AG04449 (cell line): ENCODE data around the gene RPL7A.

Source experiments
- CTCF ChIA-PET: fragments of 350-600 bp; formaldehyde crosslinking; extraction: SDS; loops from one replicate; lab custom pipeline; 2021; ENCODE audit warnings: antibody characterized with exemption; lab: Yijun Ruan, JAX
- POLR2A ChIA-PET: fragments of 400-600, 350-600 bp; formaldehyde crosslinking; extraction: SDS; loops from one replicate; lab custom pipeline; 2020; ENCODE audit warnings: antibody characterized with exemption, inconsistent platforms; lab: Yijun Ruan, JAX
- DNase-seq: peaks from one replicate; pipeline ENCODE4 v3.0.0-alpha.2; 2010; ENCODE audit warnings: low read depth, low spot score
- H3K4me3 ChIP-seq: 2 replicates; pipeline ENCODE4 v1.5.1; 2011; ENCODE audit warnings: low read depth, mild to moderate bottlenecking, control low read depth, low read length
- CTCF ChIP-seq: IDR thresholded peaks from one replicate; pipeline ENCODE4 v1.5.1; 2011; ENCODE audit warnings: mild to moderate bottlenecking, moderate library complexity, low read length, control low read depth, inconsistent platforms; ENCODE audit not compliant: insufficient read depth; ENCODE audit errors: missing control alignments

Gene RPL7A

GRCh38 chr9:133344979-133345378 is 3.0 kb upstream of the RPL7A start:
- no peak for DNase-seq
- ChIA-PET POLR2A (no interaction called here), CTCF (interaction anchor here (1.3 kb wide), 1 partner anchor 156 kb away, joined by 3 read pairs; no protein-coding TSS in a partner anchor)
- no peak overlapping the region for H3K4me3 ChIP-seq
- no peak for TF ChIP-seq CTCF

- CTCF ChIA-PET = no interaction called here
- POLR2A ChIA-PET = no interaction called here
- no peak for DNase-seq
- TF ChIP-seq CTCF = no peak
- H3K4me3 ChIP-seq = no peak overlapping the region
These were observed 2.4 kb upstream of the RPL7A start for GRCh38 chr9:133345596-133345995.

GRCh38 chr9:133346021-133346785 is 1.8 kb upstream of the RPL7A start:
- H3K4me3 ChIP-seq = peak overlapping the region; percentile 96
- CTCF ChIA-PET = interaction anchor here (0.6 to 1.8 kb wide), 3 partner anchors 11 to 159 kb away, joined by 3 to 6 read pairs (median 6); partner anchors contain the start of genes SURF1 and SURF2
- DNase-seq = no peak
- no peak for TF ChIP-seq CTCF
- POLR2A ChIA-PET = interaction anchor here (0.8 to 1.2 kb wide), 4 partner anchors 10 to 160 kb away, joined by 3 to 4 read pairs (median 4); partner anchors contain the start of genes SLC2A6, SURF1 and SURF2

- CTCF ChIA-PET = interaction anchor here (1.1 to 1.8 kb wide), 3 partner anchors 9 to 161 kb away, joined by 3 to 6 read pairs (median 6); partner anchors contain the start of genes SURF1 and SURF2
- no peak for TF ChIP-seq CTCF
- H3K4me3 ChIP-seq = peak overlapping the region; percentile 96
- POLR2A ChIA-PET = interaction anchor here (0.6 to 2.1 kb wide), 20 partner anchors 8 to 319 kb away, joined by 3 to 14 read pairs (median 4); partner anchors contain the start of genes CACFD1, SLC2A6, SURF1 and SURF2
- DNase-seq = no peak
These were observed 468 bp upstream of the RPL7A start for GRCh38 chr9:133347515-133347984.

- ChIA-PET POLR2A (interaction anchor here (0.8 to 2.1 kb wide), 8 partner anchors 7 to 213 kb away, joined by 3 to 14 read pairs (median 8); partner anchors contain the start of genes SURF1 and SURF2), CTCF (interaction anchor here (1.2 to 1.7 kb wide), 2 partner anchors 8 to 14 kb away, joined by 3 to 6 read pairs; no protein-coding TSS in a partner anchor)
- H3K4me3 ChIP-seq = peak overlapping the region; percentile 96
- TF ChIP-seq CTCF = no peak
- no peak for DNase-seq
These were observed 928 bp downstream of the RPL7A start for GRCh38 chr9:133348718-133349573.
